ENCODE results near the gene TOLLIP. TPM values are rescaled to one million over a fixed set of nuclear protein-coding genes. Genes with fewer than 3 reads are reported as not detected.
"Not testable (repeated sequence)": the region's sequence is repeated elsewhere in the genome, so short reads cannot be mapped to it uniquely, and the experiment has no call there.

The TOLLIP gene
- total RNA-seq, 1 experiment from 2014 or later, result 32.3 TPM

DNA sequence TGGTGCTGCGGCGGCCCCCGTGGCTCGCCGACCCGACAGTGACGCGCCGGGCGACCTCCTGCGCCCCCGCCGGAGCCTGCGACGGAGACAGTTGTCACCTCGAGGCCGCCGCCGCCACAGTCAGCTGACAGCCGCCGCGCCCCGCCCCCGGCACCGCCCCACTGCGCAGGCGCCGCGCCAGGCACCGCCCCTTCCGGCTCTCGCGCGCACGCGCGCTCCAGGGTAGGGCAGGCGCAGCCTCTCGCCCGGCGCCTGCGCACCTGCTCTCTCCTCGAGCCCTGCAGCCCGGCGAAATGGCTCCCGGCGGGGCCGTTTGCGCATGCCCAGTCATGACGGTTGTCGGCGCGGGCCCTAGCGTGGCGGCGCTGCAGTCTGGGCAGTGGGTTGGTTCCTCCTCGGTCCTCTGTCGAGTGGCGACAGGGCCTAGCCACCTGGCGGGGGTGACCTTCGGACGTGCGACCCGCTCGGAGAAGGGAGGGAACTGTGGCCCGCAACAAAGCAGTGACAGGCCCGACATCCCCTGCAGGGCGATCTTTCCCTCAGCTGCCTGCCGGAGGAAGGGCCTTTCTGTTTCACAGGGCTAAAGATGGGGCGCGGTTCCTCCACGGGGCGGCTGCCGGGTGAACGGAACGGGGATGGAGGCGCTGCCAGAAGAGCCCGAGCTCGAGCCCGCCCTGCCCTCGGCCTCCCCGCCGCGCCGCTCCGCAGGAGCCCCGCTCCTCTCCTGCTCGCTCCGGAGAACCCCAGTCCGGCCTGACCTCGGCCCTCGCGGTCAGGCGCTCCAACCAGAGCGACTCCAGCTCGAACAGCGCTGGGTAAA lies at the start of gene TOLLIP (continued):
- TF ChIP-seq, protein P1, sequence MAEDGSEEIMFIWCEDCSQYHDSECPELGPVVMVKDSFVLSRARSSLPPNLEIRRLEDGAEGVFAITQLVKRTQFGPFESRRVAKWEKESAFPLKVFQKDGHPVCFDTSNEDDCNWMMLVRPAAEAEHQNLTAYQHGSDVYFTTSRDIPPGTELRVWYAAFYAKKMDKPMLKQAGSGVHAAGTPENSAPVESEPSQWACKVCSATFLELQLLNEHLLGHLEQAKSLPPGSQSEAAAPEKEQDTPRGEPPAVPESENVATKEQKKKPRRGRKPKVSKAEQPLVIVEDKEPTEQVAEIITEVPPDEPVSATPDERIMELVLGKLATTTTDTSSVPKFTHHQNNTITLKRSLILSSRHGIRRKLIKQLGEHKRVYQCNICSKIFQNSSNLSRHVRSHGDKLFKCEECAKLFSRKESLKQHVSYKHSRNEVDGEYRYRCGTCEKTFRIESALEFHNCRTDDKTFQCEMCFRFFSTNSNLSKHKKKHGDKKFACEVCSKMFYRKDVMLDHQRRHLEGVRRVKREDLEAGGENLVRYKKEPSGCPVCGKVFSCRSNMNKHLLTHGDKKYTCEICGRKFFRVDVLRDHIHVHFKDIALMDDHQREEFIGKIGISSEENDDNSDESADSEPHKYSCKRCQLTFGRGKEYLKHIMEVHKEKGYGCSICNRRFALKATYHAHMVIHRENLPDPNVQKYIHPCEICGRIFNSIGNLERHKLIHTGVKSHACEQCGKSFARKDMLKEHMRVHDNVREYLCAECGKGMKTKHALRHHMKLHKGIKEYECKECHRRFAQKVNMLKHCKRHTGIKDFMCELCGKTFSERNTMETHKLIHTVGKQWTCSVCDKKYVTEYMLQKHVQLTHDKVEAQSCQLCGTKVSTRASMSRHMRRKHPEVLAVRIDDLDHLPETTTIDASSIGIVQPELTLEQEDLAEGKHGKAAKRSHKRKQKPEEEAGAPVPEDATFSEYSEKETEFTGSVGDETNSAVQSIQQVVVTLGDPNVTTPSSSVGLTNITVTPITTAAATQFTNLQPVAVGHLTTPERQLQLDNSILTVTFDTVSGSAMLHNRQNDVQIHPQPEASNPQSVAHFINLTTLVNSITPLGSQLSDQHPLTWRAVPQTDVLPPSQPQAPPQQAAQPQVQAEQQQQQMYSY (CRISPR knock-in tag; IDR thresholded peaks at IDR 0.05), result no peak
- TF ChIP-seq, protein P2, sequence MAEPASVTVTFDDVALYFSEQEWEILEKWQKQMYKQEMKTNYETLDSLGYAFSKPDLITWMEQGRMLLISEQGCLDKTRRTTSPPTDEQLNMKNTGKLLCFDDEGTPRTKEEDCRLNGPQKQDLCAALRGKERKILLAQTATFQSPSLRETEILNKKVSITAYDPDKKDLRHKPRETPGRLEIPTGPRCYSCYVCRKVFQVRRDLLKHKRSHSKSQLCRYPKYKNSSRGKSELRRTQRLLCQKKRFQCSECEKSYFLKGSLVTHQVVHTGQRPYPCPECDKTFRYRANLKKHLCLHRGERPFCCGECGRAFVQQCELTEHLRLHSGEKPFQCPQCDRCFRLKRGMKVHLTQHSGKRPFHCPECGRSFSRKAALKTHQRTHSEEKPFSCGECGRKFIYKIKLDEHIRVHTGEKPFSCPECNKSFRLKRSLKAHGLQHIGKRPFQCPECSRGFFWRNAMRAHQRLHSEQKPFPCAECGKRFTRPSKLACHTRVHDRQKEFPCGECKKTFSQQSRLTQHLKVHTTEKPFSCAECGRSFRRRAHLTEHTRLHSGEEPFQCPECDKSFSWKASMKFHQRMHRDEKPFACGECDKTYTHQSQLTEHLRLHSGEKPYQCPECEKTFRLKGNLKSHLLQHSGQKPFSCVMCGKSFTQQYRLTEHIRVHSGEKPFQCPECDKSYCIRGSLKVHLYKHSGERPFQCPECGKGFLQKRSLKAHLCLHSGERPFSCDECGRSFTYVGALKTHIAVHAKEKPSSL (CRISPR knock-in tag; conservative IDR thresholded peaks at IDR 0.05), result no peak
- TF ChIP-seq TEAD4 (CRISPR knock-in tag; IDR thresholded peaks at IDR 0.05) (no peak), GRHL2 (CRISPR knock-in tag; IDR thresholded peaks at IDR 0.05; ENCODE audit: insufficient replicate concordance, severe bottlenecking) (no peak), OVOL2 (CRISPR knock-in tag; IDR thresholded peaks at IDR 0.05; ENCODE audit: borderline replicate concordance) (no peak), RORB (CRISPR knock-in tag; IDR thresholded peaks at IDR 0.05) (no peak), NFYB (CRISPR knock-in tag; conservative IDR thresholded peaks at IDR 0.05; ENCODE audit: low read depth) (no peak), ZBTB21 (CRISPR knock-in tag; IDR thresholded peaks at IDR 0.05; ENCODE audit: borderline replicate concordance) (no peak)
- TF ChIP-seq, protein P3, sequence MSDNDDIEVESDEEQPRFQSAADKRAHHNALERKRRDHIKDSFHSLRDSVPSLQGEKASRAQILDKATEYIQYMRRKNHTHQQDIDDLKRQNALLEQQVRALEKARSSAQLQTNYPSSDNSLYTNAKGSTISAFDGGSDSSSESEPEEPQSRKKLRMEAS (CRISPR knock-in tag; IDR thresholded peaks at IDR 0.05), result peak; percentile 96
- TF ChIP-seq, protein P4, sequence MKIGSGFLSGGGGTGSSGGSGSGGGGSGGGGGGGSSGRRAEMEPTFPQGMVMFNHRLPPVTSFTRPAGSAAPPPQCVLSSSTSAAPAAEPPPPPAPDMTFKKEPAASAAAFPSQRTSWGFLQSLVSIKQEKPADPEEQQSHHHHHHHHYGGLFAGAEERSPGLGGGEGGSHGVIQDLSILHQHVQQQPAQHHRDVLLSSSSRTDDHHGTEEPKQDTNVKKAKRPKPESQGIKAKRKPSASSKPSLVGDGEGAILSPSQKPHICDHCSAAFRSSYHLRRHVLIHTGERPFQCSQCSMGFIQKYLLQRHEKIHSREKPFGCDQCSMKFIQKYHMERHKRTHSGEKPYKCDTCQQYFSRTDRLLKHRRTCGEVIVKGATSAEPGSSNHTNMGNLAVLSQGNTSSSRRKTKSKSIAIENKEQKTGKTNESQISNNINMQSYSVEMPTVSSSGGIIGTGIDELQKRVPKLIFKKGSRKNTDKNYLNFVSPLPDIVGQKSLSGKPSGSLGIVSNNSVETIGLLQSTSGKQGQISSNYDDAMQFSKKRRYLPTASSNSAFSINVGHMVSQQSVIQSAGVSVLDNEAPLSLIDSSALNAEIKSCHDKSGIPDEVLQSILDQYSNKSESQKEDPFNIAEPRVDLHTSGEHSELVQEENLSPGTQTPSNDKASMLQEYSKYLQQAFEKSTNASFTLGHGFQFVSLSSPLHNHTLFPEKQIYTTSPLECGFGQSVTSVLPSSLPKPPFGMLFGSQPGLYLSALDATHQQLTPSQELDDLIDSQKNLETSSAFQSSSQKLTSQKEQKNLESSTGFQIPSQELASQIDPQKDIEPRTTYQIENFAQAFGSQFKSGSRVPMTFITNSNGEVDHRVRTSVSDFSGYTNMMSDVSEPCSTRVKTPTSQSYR (CRISPR knock-in tag; IDR thresholded peaks at IDR 0.05), result peak; percentile 73; the same call in 1 of the 2 replicates
- TF ChIP-seq, protein P5, sequence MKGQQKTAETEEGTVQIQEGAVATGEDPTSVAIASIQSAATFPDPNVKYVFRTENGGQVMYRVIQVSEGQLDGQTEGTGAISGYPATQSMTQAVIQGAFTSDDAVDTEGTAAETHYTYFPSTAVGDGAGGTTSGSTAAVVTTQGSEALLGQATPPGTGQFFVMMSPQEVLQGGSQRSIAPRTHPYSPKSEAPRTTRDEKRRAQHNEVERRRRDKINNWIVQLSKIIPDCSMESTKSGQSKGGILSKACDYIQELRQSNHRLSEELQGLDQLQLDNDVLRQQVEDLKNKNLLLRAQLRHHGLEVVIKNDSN (CRISPR knock-in tag; IDR thresholded peaks at IDR 0.05), result peak; percentile 64; the same call in 1 of the 2 replicates

DNA sequence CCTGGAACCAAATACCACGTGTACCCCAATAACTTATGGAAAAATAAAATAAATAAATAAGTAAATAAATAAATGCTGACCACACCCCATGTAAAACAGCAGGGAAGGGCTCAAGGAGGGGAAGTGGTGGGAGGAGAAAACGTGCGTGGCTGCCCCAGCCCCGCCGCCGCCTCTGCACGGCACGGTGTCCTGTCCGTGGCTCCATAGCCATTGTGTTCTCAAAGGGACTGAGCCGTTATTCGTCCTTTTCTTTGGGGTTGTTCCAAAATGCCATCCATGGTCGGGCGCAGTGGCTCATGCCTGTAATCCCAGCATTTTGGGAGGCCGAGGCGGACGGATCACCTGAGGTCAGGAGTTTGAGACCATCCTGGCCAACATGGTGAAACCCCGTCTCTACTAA lies 49.5 kb upstream of the TOLLIP start:
- CTCF ChIA-PET; ATAC-seq; H3K27ac Mint-ChIP-seq; H3K4me1 Mint-ChIP-seq; POLR2A ChIA-PET; H3K36me3 Mint-ChIP-seq; H3K4me3 Mint-ChIP-seq; DNase-seq (ENCODE audit: low spot score): not testable (repeated sequence)
- peaks cover 19% of the 10 kb centered on the region for H3K27me3 Mint-ChIP-seq (ENCODE audit: low read depth)
- H3K9me3 Mint-ChIP-seq, result peaks cover 17% of the 10 kb centered on the region

DNA sequence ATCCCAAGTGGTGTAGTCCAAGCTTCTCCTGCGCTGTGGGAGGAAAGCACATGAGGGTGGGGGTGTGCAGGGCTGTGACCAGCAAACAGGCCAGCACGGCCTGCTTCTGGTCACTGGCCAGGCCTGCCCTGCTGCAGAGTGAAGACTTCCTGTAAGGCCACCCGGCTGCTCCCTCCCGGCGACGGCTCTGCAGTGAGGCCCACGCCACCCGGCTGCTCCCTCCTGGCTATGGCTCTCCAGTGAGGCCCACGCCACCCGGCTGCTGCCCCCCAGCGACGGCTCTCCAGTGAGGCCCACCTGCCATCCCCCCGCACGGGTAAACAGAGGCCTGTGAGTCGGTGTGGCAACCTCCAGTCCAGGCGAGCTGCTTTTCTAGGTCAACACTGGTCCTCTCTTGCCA lies 48.9 kb upstream of the TOLLIP start:
- POLR2A ChIA-PET, result no interaction called here
- Mint-ChIP-seq H3K27ac (no peak overlapping the region), H3K27me3 (ENCODE audit: low read depth) (peaks cover 14% of the 10 kb centered on the region; the same call in 1 of the 2 replicates), H3K4me3 (no peak overlapping the region), H3K9me3 (peaks cover 11% of the 10 kb centered on the region), H3K4me1 (no peaks in the 10 kb centered on the region), H3K36me3 (peaks cover 5% of the 10 kb centered on the region; the same call in 1 of the 2 replicates)
- TF ChIP-seq RORB (CRISPR knock-in tag; IDR thresholded peaks at IDR 0.05) (no peak), ZBTB21 (CRISPR knock-in tag; IDR thresholded peaks at IDR 0.05; ENCODE audit: borderline replicate concordance) (no peak), NR3C1 (CRISPR knock-in tag; conservative IDR thresholded peaks at IDR 0.05; ENCODE audit: low read depth) (no peak), ZNF671 (CRISPR knock-in tag; IDR thresholded peaks at IDR 0.05) (no peak), ZNF416 (CRISPR knock-in tag; IDR thresholded peaks at IDR 0.05) (no peak)
- no peak for DNase-seq (ENCODE audit: low spot score)
- CTCF ChIA-PET, result no interaction called here
- ATAC-seq, result no peak

Measured in WTC11 (cell line).